ENCODE measurements around the gene NCOA1. TPM values are rescaled to one million over a fixed set of nuclear protein-coding genes. Genes with fewer than 3 reads are reported as not detected.

Gene NCOA1
- polyA plus RNA-seq, 1 of the 3 experiments (the other 2 are of a cell fraction) = 10.7 TPM

- DNase-seq = no peak
- no peak overlapping the region for H2AFZ ChIP-seq (ENCODE audit: low read depth)
- peaks cover 15% of the 10 kb centered on the region; the same call in 1 of the 2 replicates for H4K20me1 ChIP-seq (ENCODE audit: insufficient read depth)
- H3K4me2 ChIP-seq = no peak overlapping the region
- peaks cover 6 to 8% of the 10 kb centered on the region in 2 experiments; a peak in 3 of 4 replicates for H3K4me1 ChIP-seq (ENCODE audit: control insufficient read depth in 1 of 2, insufficient read depth in 2 of 2, low read depth in 1 of 2, low read length in 1 of 2)
- H3F3A ChIP-seq (replicated peaks; ENCODE audit: insufficient read depth) = peaks cover 5% of the 10 kb centered on the region
- no peak overlapping the region for H3K4me3 ChIP-seq (ENCODE audit: low read depth in 2 of 2, low read length in 1 of 2)
- H3K9ac ChIP-seq = no peak overlapping the region
- H3K36me3 ChIP-seq (replicated peaks in 1 of 2; ENCODE audit: control insufficient read depth in 1 of 2, insufficient read depth in 2 of 2, low read length in 1 of 2) = no peaks in the 10 kb centered on the region
- POLR2A ChIA-PET = no interaction called here
- CTCF ChIA-PET = interaction anchor here (0.6 to 1.7 kb wide), 5 partner anchors 13 to 296 kb away, joined by 3 to 5 read pairs (median 3); no protein-coding TSS in a partner anchor
- no peak for TF ChIP-seq JUND (IDR thresholded peaks at IDR 0.05)
- TF ChIP-seq MXI1 (IDR thresholded peaks at IDR 0.05; ENCODE audit: low read depth, low read length) = no peak
- TF ChIP-seq GABPA (IDR thresholded peaks at IDR 0.05; ENCODE audit: low read depth) = no peak
- TF ChIP-seq ZBTB33 (IDR thresholded peaks at IDR 0.05; ENCODE audit: borderline replicate concordance, low read depth) = no peak
- TF ChIP-seq TCF12 (IDR thresholded peaks at IDR 0.05) = no peak
- no peak for TF ChIP-seq RFX5 (IDR thresholded peaks at IDR 0.05; ENCODE audit: low read length)
- TF ChIP-seq FOXM1 (IDR thresholded peaks at IDR 0.05; ENCODE audit: low read depth) = no peak
- TF ChIP-seq USF1 (IDR thresholded peaks at IDR 0.05; ENCODE audit: borderline replicate concordance, low read depth) = no peak
- no peak for TF ChIP-seq SIN3A (IDR thresholded peaks at IDR 0.05; ENCODE audit: borderline replicate concordance, low read depth, low read length)
- no peak for TF ChIP-seq MAX (IDR thresholded peaks at IDR 0.05; ENCODE audit: low read depth)
- no peak for TF ChIP-seq NRF1 (IDR thresholded peaks at IDR 0.05; ENCODE audit: low read depth, low read length)
- TF ChIP-seq SMC3 (IDR thresholded peaks at IDR 0.05; ENCODE audit: low read depth, low read length) = no peak
- TF ChIP-seq POLR2AphosphoS5 (IDR thresholded peaks at IDR 0.05; ENCODE audit: low read depth, low read length) = no peak
- no peaks in the 10 kb centered on the region for H3K9me2 ChIP-seq
- WGBS (ENCODE audit: low lambda C conversion rate) = 97% methylated on average over 4 of the region's 4 CpGs
- H3K79me2 ChIP-seq (ENCODE audit: insufficient read depth) = peaks cover 84% of the 10 kb centered on the region
- no peak overlapping the region for H3K27ac ChIP-seq (ENCODE audit: low read depth in 2 of 2, low read length in 1 of 2)
- no peaks in the 10 kb centered on the region for H3K9me3 ChIP-seq
- H3K27me3 ChIP-seq (ENCODE audit: insufficient read depth) = no peaks in the 10 kb centered on the region
Observed at GRCh38 chr2:24495451-24495850, 4.4 kb downstream of the NCOA1 start.

GRCh38 chr2:24496959-24497358 lies 5.9 kb downstream of the NCOA1 start:
- no peak for DNase-seq
- H3K9me2 ChIP-seq = no peaks in the 10 kb centered on the region
- H3K9ac ChIP-seq = no peak overlapping the region
- ChIA-PET CTCF (interaction anchor here (0.6 to 1.7 kb wide), 2 partner anchors 16 to 174 kb away, joined by 3 to 5 read pairs; no protein-coding TSS in a partner anchor), POLR2A (no interaction called here)
- peaks cover 94% of the 10 kb centered on the region for H3K79me2 ChIP-seq (ENCODE audit: insufficient read depth)
- H3K9me3 ChIP-seq = no peaks in the 10 kb centered on the region
- no peak overlapping the region for H2AFZ ChIP-seq (ENCODE audit: low read depth)
- H3K27ac ChIP-seq (ENCODE audit: low read depth in 2 of 2, low read length in 1 of 2) = no peak overlapping the region
- H3K36me3 ChIP-seq (replicated peaks in 1 of 2; ENCODE audit: control insufficient read depth in 1 of 2, insufficient read depth in 2 of 2, low read length in 1 of 2) = no peaks in the 10 kb centered on the region
- H3K4me3 ChIP-seq (ENCODE audit: low read depth in 2 of 2, low read length in 1 of 2) = no peak overlapping the region
- H4K20me1 ChIP-seq (ENCODE audit: insufficient read depth) = peaks cover 15% of the 10 kb centered on the region; the same call in 1 of the 2 replicates
- no peak overlapping the region for H3K4me2 ChIP-seq
- WGBS (ENCODE audit: low lambda C conversion rate) = 86% methylated on average over 4 of the region's 4 CpGs
- peaks cover 5 to 8% of the 10 kb centered on the region in 2 experiments; a peak in 3 of 4 replicates for H3K4me1 ChIP-seq (ENCODE audit: control insufficient read depth in 1 of 2, insufficient read depth in 2 of 2, low read depth in 1 of 2, low read length in 1 of 2)
- no peaks in the 10 kb centered on the region for H3K27me3 ChIP-seq (ENCODE audit: insufficient read depth)
- H3F3A ChIP-seq (replicated peaks; ENCODE audit: insufficient read depth) = peaks cover 3% of the 10 kb centered on the region
- no peak for TF ChIP-seq MAX (IDR thresholded peaks at IDR 0.05; ENCODE audit: low read depth)
- no peak for TF ChIP-seq NFIC (IDR thresholded peaks at IDR 0.05; ENCODE audit: borderline replicate concordance)
- TF ChIP-seq ZBTB33 (IDR thresholded peaks at IDR 0.05; ENCODE audit: borderline replicate concordance, low read depth) = no peak
- TF ChIP-seq ELF1 (IDR thresholded peaks at IDR 0.05) = no peak
- no peak for TF ChIP-seq USF1 (IDR thresholded peaks at IDR 0.05; ENCODE audit: borderline replicate concordance, low read depth)
- no peak for TF ChIP-seq PBX3 (IDR thresholded peaks at IDR 0.05)
- TF ChIP-seq MEF2A (IDR thresholded peaks at IDR 0.05; ENCODE audit: borderline replicate concordance, low read depth) = no peak
- no peak for TF ChIP-seq YY1 (IDR thresholded peaks at IDR 0.05; ENCODE audit: low read depth)
- TF ChIP-seq GABPA (IDR thresholded peaks at IDR 0.05; ENCODE audit: low read depth) = no peak
- no peak for TF ChIP-seq FOXJ3 (CRISPR knock-in tag; IDR thresholded peaks at IDR 0.05)
